Hepatic stellate cell (primary cell): ENCODE results near the gene LRRC45.

ENCODE experiments used
- DNase-seq: peaks from one replicate; pipeline ENCODE4 v3.0.0; 2011; ENCODE audit warnings: low spot score

The LRRC45 gene

DNA sequence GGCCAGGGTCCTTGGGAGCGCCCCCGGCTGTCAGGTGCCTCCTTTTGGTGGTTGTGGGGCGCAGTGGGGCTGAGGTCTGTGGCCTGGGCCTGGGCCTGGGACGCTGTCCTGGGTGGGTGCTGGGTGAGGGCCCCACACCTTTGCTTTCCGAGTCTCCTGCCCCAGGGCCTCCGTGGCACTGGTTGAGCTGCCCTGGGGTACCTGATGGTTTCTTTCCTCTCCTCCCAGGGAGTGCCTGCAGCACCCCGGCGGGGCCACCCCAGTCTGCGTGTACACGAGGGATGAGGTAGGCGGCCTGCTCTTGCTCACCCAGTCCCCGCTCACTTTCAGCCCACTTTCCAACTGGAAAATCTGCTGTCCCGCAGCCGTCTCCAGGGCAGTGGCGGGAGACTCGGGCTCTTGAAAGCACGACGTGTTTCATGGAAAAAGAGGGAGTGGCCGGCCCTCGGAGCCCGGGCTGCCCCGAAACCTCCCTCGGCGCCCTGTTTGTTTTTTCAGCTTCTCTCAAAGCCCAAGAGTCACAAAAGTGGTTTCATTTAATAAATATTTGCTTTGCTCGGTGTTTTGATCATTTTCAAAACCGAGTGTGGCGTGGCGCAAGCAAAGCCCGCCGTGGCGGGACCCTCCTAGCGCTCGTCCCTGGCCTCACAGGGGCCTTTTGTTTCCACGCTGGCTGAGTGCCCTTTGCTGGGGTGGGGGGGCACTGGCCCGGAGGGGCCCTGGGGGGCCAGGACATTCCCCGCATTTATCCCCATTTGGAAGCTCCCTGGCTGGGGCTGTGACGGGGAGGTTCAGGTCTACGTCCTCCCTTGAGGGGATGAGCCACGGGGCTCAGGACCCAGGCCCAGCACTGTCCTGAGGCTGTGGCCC is 28.3 kb upstream of the LRRC45 start:
- no peak for DNase-seq

DNA sequence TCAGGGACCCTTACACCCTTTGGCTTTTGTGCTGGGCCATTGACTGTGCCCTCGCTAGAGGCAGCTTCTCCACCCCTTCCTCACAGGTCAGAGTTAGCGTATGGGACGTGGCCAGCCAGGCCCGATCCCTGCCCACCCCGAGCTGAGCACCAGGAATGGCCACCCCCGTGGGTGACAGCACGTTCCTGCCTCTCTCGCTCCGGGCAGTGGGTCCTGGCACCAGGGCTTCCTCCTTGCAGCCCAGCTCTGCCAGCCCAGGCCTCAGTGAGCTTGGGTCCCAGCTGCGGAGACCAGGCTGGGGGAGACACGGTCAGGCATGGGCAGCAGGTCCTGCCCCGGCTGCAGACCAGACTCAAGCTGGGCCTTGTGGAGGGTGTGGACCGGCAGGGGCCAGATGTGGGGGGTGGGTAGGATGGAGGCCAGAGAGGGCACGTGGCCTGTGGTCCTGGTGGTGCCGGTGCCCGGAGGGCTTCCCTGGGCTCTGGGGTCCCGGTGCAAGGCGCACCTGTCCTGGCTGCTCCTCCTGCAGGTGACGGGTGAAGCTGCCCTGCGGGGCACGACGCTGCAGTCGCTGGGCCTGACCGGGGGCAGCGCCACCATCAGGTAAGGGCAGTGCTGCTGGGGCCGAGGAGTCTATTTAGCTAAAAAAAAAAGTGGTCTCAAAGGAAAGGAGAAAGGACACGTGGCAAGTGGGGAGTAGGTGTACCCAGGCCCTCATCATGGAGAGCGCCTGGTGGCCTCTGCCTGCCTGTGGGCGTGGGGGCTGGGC is 27.5 kb upstream of the LRRC45 start:
- no peak for DNase-seq

DNA sequence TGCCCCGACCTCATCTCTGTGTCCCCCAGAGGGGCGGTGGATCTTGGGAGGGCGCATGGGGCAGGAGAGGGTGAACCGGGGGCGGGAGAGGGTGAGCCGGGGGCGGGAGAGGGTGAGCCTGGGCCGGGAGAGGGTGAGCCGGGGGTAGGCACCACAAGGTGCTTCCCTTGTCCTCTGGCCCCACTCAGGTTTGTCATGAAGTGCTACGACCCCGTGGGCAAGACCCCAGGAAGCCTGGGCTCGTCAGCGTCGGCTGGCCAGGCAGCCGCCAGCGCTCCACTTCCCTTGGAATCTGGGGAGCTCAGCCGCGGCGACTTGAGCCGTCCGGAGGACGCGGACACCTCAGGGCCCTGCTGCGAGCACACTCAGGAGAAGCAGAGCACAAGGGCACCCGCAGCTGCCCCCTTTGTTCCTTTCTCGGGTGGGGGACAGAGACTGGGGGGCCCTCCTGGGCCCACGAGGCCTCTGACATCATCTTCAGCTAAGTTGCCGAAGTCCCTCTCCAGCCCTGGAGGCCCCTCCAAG is 26.8 kb upstream of the LRRC45 start:
- no peak for DNase-seq

DNA sequence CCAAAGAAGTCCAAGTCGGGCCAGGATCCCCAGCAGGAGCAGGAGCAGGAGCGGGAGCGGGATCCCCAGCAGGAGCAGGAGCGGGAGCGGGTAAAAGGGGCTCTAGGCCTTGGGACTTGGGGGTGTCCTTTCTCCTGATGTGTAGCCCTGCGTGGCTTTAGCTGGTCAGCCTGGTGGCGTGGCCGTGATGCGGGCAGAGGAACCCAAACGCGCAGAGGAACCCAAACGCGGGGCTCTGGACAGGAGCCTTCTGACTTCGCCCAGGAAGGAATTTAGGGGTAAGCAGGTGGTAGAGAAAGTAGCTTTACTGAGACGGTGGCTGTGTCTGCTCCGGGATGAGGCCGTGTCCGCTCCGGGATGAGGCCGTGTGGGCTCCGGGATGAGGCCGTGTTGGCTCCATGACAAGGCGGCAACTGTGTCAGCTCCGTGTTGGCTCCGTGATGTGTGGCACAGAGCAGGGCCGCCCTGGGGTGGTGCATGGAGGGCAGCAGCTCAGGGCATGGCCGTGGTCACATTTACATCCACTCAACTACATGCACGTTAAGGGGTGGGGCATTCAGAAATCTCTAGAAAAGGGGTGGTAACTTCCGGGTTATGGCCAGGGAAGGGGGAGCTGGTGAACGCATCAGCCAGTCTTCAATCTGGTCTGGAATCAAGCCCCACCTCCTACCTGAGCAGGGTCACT is 26.2 kb upstream of the LRRC45 start:
- DNase-seq, result no peak

DNA sequence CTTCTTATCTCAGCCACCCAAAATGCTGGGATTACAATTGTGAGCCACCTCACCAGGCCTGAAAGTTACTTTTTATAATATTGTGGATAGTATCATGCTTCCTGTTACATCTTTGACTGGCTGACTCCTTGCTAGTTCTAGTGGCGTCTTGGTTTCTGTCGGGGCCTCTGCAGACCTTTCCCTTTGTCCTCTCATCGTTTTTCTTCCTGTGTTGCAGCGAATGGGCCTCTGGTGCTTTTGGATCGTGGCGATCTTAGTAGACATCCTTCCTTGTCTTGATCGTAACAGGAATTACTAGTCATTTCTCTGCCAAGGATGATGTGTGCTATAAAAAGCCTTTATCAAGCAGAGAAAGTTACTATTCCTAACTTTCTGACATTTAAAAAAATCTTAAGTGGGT is 24.9 kb upstream of the LRRC45 start:
- no peak for DNase-seq

DNA sequence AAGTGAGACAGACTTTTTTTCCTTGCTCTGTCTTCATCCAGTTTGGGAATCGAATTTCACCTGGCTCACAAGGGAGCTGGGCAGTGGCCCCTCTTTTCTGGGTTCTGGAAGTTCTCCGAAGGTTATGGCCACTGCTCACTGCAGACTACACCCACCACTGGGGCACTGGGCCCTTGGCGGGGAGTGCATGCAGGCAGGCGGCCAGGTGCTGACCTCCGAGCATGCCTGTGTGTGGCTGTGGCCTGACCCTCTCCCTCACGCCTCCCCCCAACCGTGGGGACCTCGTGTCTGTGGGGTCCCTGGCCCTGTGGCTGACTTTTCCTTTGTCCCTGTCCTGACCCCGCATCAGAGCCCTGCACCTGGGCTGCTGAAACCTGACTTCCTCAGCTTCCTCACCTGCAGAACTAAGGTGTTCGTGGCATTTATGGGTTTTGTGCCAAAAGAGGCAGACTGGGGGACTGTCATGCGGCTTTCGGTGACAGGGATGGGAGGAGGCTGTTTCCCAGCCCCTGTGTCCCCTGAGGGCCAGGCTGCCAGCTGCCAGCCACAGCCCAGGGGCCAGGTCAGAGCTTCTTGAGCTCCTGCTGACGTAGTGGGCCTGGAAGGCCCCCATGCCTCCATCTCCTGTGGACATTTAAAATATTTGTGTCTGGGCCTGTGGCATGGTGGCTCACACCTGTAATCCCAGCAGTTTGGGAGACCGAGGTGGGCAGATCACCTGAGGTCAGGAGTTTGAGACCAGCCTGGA is 24.2 kb upstream of the LRRC45 start:
- no peak for DNase-seq

DNA sequence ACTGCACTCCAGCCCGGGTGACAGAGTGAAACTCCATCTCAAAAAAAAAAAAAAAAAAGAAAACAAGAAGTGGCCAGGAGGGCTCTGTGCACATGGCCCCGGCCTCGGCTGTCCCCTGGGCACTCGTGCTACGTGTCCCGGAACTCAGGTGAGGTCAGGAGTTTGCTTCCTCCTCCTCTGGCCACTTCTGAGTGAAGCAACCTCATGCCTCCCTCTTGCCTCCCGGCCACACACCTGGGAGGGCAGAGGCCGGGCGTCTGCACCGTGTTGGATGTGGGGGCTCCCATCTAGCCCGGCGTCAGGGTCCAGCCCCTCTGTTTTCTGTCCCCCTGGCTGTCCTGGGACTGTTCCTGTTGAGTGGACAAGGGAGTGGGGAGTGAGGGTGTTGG is 23.5 kb upstream of the LRRC45 start:
- DNase-seq, result no peak

DNA sequence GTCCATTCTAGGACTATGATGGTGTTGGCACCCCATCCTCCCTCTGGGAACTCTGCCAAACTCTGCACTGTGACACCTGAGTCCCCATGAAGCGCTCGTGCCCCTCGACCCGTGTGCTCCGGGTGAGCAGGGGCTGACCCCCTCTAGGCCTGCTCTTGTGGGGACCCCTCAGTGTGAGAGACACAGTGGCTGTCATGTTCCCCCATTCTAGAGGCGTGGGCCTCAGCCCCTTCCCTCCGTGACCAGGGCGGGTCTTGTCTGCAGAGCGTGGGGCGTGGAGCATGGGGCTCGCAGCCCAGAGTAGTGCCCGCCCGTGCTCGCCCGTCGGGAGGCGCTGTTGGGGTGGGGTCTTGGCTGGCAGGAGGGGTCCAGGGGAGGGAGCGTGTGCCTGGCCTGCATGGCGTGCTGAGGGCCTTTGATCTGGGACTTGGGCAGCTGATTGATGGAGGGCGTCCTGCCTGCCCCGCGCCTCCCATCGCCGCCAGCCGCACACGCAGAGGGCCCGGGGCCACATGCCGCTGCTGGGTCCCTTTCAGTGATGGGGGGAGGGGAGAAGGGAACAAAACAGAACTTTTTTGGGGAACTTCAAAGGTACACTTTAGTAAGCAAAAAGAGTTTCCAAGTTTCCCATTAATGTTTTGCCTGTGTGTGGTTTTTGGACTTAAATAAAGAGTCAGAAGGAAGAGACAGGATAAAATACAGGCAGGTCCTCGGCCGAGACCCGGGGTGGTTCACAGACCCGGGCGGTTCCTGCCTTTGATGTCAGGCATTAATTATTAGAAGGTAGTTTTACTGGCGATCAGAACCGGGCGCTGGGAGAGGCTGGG is 22.9 kb upstream of the LRRC45 start:
- DNase-seq, result no peak

DNA sequence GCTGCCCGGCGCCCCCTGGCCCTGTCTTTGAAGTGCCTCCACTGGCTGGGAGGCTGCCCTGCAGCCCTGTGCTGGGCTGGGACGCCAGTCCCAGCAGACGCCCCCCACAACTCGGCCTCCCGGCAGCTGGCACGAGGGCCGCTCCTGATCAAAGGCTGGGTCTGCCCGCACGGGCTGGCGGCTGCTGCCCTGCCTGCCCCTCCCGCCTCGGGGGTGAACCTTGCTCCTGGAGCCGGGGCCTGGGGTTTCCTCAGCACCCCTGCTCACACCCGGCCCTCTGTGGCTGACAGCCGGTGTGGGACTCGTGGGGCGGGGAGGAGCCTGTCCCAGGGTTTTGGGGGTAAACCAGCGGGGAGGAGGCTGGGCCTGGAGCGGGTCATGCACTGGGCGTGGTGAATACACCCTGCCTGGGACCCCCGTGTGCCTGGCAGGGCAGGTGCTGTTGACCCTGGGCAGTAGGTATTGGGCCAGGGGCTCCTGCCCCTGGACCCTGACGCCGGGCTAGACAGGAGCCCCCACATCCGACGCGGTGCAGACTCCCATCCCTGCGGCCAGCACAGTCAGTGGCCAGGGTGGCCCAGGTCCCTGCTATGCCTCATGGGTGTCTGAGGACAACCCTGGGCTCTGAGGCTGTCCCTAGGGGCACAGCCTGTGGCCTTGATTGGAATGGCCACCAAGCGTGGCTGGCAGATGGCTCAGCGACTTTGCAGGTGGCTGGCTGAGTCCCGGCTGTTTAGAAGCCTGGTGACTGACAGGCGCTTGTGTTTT is 22.1 kb upstream of the LRRC45 start:
- no peak for DNase-seq

DNA sequence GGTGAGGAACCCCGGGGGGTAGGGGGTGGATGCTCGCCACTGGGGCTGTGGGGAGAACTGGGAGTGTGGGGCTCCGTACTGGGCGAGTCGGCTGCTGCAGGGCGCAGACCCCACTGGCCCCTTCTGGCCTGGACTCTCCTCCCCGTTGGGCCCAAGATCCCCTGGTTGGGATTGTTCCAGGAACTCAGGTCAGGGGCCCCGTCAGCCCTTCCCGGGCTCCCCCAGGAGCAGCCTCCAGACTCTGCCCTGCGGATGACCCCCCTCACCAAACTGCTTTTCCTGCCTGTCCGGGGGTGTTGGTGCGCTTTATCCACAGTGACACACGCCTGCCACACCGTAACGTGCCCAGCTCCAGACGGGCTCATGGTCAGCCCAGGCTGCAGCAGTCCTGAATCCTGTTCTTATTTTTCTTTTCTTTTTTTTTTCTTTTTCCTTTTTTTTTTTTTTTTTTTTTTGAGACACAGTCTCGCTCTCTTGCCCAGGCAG is 21.5 kb upstream of the LRRC45 start:
- no peak for DNase-seq

DNA sequence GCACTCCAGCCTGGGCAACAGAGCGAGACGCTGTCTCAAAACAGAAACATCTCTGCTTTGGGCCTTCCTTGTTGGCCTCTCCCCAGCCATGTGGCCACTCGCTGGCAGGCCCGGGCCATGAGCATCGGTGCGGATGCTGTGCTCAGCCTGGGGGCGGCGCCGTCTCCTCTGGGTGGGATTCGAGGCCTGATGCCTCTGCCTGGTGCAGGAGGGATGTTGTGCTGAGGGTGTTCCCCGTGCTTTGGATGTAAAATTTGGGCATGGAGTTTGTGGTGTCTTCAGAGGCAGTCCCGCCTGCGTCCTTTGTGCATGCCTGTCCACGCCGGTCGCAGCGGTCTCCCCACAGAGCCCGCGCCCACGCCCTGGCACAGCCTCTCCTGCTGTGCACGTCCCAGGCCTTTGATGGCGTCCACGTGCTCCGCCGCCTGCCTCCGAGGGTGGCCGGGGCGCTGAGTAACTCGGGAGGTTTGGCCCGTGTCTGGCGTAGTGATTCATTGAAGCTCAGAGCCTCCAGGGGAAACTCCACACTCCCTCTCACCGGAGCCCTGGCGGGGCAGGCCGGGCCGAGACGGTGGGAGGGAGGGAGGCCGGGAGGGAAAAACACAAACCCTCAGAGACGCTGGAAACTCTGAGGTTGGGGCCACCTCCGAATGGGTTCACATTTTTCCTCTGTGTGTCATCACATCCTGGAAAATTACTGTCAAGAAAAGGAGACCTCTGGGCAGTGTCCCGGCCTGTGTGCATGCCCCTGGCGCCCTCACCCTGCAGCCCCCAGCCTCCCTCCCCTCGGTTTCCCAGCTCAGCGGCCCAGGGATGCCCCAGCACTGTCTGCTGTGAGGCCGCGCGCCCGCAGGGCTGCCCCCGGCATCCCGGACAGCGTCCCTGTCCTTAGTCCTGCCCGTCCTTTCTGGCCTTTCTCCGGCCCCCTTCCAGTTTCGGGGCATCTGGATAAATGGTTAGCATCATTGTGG is 19.4 kb upstream of the LRRC45 start:
- peak; percentile 98 for DNase-seq

DNA sequence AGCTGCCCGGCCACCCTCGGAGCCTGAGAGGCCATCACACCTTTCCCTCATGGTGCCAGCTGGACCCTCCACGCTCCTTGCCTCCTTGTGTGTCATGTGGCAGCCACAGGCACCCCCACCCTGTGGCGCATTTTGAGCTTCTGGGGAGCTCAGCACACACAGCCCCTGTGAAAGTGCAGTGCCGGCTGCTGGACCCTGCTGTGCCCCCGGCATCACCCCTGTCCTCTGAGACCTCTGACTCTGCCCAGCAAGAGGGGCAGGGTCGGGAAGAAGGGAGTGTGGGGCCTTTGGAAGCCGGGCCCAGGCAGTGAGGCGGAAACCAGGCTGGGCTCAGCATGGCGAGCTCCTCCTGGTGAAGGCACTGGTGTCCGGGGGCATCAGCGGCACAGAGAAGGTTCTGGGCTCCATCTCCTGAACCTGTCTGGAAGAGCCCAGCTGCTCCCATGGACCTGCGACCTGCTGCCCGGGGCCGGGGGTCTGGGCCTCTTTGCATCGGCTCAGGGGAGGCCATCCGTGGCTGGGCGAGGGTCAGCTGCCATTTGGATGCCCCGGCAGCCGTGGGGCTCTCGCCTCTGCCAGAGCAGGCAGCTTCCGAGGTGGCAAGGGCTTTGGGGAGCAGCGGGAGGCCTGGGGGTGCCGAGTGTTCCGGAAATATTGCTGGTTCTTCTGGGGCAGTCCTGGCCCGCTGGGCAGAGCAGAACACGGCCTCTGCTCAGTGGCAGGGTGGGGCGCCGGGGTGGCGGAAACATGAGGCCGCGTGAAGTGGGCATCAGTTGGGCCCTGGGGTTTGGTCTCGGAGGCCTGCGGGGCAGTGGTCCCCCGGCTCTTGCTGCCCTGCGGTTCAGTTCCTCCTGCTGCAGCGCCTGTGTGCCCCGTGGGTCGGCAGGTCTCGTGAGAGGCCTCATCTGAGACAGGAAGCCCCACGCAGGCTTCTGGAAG is 18.3 kb upstream of the LRRC45 start:
- no peak for DNase-seq

DNA sequence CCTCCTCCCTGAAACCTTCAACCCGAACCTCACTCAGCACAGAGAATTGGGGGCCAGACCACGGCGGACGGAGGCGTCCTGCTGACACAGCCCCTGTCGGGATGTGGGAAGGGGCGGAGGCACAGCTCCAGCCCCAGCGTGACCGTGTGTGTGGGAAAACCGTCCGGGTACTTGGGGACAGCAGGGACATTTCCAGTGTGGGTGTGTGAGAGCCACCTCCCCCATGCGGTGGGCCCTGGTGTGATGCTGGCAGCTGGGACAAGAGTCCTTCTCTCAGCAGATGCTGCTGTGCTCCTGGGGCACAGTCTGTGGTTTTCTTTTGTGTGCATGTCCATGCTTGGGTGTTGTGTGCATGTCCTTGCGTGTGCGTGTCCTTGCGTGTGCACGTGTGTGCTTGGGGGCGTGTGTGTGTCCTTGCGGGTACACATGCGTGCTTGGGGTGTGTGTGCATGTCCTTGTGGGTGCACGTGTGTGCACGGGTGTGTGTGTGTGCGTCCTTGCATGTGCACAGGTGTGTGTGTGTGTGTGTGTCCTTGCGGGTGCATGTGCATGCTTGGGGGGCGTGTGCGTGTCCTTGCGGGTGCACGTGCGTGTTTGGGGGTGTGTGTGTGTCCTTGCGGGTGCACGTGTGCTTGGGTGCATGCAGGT is 17.3 kb upstream of the LRRC45 start:
- DNase-seq, result no peak

DNA sequence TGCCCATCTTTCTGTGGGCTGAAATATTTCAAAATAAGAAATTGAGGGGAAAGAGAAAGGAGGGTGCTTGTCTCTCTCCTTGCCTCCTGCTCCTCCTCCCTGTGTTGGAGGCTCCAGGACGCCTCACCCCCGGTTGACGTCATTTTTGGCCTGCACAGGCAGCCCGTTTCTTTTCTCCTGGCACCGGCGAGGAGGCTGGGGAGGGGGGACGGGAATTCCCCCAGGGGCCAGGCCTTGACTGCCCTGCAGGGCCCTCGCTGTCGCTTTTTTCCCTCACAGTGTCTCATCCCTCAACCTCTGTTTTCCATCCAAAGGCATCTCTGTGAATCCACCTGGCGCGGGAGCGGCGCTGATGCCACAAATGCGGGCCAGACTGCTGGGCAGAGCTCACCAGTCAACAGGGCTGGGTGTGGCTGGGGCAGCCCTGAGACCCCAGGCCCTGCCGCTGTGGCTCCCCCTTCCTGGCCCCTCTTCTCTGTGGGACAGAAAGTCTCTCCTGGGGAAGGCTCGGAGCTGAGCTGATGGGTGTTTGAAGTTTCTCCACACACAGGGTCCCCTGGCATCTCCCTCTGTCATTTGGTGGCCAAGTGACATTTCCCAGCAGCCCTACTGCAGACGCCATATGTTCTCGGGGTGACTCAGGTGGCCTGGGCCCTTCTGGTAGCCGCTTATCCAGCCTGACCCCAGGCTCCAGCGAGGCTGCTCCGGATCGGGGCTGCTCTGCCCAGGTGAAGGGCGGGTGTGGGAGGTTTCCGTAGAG is 16.5 kb upstream of the LRRC45 start:
- DNase-seq, result no peak

DNA sequence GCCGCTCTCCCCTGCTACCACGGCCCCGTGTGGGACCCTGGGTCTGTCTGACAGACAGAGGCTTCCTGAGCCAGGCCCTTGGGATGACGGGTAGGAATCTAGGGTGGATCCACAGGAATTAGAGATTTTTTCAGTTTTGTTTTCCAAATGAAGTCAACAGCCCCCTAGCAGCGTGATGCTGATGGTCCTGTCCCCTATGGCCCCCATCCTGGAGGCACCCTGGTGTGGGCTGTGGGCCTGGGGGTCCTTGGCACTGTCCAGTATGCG is 15.9 kb upstream of the LRRC45 start:
- no peak for DNase-seq

DNA sequence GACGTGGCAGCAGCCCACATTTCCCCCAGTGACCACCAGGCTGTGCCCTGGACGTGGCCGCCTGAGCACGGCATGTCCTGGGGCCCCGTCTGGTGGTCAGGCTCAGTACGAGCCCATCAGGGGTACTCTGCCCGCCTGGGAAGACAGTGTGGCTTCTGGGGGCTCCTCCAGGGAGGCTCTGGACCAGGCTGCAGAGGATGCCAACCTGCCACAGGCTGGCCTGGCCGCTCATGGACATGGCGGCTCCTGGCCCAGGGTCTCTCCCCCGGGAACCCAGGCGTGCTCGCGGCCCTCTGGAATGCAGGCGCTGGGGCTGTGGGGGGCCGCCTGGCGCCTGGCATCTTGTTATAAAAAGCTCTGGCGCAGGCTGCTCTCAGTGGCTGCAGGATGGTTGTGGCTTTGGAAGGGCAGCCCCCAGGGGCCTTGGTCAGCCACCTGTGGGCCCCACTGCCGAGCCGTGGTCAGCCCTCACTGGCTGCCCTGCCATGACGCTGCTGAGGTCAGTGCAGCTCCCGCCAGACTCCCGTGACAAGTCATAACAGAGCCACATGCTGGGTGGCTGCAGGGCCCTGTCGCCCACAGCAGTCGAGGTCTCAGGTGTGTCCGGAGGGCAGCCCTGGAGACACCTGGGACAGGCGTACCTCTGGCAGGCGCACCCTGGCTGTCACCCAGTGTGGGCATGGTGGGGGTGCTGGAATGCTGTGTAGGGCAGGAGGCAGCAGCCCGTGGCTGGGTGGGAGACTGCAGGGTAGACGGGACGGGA is 15.4 kb upstream of the LRRC45 start:
- DNase-seq, result no peak
